Thoracic aorta endothelial cell (primary cell): Measurements from ENCODE around the gene RAP1B. TPM values are rescaled to one million over a fixed set of nuclear protein-coding genes. Genes with fewer than 3 reads are reported as not detected.

Source experiments
- small RNA-seq: library from RNA; depleted of rRNA; stranded (forward); fragments of <200 nt; gene quantifications from one replicate; pipeline ENCODE3, GENCODE V24; 2012
- total RNA-seq: library from RNA; depleted of rRNA; stranded (reverse); fragments of >200 nt; gene quantifications from 2 replicates; pipeline ENCODE4 v1.2.3, GENCODE V29; 2012

Gene RAP1B
- total RNA-seq: 295 and 323 TPM in 2 replicates

DNA sequence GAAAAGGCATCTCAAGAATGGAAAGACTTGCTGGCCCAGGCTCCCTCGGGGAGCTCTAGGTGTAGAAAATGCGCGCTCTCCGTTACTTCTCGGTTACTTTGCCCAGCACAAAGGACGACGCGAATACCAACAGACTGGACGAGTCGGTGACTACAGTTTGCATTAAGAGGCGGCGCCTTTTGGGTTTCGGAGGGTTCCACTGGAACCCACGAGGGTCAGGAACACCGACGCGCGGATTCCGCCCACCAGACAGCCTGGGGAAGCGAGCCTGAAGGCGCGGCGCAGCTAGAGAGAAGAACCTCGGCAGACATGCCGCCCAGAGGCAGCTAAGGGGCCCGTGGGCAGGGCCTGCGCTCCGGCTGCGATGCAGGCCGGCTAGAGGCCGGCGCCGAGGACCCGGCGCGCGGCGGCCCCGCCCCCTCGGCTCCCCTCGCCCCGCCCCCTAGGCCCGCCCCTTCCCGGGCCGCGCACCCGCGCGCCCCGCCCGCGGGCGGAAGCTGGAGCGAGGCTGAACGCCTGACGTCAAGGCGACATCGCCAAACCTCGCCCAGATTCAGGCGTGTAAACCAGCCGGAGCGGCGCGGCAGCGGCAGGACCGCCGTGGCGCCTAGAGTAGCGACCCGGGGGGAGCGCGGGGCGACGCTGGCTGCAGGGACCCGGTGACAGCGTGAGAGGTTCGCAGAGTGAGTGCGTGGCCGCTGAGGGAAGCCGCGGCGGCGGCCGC lies at the start of gene RAP1B:
TSS of gene RAP1B (plus strand) at position 530 of the 724 bp plus-strand sequence. CDS start 37,826 bp downstream, outside the sequence.

DNA sequence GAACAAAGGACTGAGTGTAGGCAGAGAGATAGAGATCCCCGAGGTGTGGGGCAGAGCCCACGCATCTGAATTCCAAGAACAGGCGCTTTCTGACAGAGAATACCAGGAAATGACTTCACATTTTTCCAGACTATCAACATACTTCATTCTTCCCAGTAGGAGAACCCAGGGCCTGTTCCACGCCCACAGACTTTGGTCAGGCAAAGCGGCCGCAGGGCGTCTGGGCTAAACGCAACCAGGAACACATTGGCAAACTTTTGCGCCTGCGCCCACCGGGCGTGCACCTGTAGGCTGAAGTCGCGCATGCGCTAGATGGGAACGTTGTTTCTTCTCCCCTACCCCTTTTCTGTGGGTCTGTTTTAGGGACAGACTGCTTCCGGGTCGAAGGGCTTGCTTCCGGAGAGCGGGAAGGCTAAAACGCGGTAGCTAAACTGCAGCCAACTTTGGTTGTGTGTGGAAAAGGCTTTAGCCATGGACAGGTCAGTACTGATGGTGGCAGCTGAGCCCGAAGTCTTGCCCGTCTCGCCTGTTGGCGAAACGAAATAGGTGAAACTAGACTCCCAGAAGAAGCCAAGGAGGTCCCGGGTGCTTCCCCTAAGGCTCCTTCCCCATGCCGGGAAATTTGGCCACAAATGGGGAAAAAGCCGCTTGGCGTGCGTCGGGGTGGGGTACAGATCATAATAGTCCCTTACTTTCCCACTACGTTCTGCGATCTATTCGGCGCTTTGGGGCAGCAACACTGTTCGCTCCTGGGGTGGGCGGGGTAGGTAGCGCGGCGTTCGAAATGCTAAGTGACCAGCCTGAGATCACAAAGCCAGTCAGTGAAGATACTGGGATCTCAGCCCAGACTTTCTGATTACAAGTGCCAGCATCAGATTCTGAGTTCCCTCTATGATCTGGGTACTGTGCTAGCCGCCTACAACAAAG lies 76.2 kb downstream of the RAP1B start, which contains the start of gene NUP107:
TSS of gene NUP107 (plus strand) at position 384 of the 927 bp plus-strand sequence. CDS start at position 472, 88 bp downstream.

Small RNA genes lying within 50 kb of the gene (small RNA-seq; reads per million reads assigned to genes)
- gene RF00017: not detected
- not detected for gene SNORA70G

Other genes starting within 250 kb of the RAP1B start
- gene NUP107, start 76.1 kb downstream of the RAP1B start, total RNA-seq: 121 and 137 TPM in 2 replicates
- 7.0 and 11.3 TPM in 2 replicates for gene SLC35E3, start 135.3 kb downstream of the RAP1B start, total RNA-seq
- 555 and 909 TPM in 2 replicates for gene MDM2, start 197.3 kb downstream of the RAP1B start, total RNA-seq